LNCaP clone FGC (cell line): Measurements from ENCODE around the gene RAMP3.

Source experiments
- DNase-seq: peaks from one replicate; pipeline ENCODE4 v3.0.0-alpha.2; 2011; ENCODE audit warnings: low read depth
- H3K4me3 ChIP-seq: 2 replicates; pipeline ENCODE4 v1.5.1; 2011; ENCODE audit warnings: mild to moderate bottlenecking, low read depth, low read length, control low read depth
- TF ChIP-seq, protein P1 (sequence below): IDR thresholded peaks from 2 replicates; pipeline ENCODE4 v1.5.1; 2012; ENCODE audit warnings: mild to moderate bottlenecking; ENCODE audit not compliant: control insufficient read depth, insufficient read depth; ENCODE audit errors: extremely low read depth

RAMP3 gene

DNA sequence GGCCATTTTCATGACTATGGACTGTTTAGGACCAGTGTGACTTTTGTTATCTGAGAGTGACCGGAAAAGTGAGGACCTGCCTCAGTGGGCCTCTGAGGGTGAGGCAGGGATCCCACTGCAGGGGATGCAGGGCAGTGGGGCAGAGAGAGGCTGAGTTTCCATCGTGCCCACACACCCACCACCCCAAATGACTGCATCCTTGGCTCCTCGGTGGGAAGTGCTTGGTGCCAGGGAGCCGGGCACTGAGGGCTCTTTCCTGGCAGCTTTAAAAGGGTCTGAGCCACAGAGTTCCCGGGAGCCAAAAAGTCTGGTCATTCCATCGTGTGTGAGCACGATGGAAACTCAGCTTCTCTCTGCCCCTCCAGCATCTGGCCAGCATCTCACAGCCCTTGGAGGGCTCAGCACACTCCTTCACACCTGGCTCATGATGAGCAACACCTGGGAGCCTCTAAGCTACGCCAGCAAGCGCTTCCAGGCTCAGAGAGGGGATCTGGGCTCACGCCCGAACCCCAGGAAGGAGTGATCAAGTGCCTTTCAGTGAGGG lies 59.1 kb downstream of the RAMP3 start:
- TF ChIP-seq, protein P1, sequence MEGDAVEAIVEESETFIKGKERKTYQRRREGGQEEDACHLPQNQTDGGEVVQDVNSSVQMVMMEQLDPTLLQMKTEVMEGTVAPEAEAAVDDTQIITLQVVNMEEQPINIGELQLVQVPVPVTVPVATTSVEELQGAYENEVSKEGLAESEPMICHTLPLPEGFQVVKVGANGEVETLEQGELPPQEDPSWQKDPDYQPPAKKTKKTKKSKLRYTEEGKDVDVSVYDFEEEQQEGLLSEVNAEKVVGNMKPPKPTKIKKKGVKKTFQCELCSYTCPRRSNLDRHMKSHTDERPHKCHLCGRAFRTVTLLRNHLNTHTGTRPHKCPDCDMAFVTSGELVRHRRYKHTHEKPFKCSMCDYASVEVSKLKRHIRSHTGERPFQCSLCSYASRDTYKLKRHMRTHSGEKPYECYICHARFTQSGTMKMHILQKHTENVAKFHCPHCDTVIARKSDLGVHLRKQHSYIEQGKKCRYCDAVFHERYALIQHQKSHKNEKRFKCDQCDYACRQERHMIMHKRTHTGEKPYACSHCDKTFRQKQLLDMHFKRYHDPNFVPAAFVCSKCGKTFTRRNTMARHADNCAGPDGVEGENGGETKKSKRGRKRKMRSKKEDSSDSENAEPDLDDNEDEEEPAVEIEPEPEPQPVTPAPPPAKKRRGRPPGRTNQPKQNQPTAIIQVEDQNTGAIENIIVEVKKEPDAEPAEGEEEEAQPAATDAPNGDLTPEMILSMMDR: no peak
- no peak for DNase-seq
- no peak overlapping the region for H3K4me3 ChIP-seq

- no peak for DNase-seq
- TF ChIP-seq, protein P1: no peak
- no peak overlapping the region for H3K4me3 ChIP-seq
These were observed 59.8 kb downstream of the RAMP3 start for GRCh38 chr7:45217358-45217757.

- DNase-seq: no peak
- no peak overlapping the region for H3K4me3 ChIP-seq
- TF ChIP-seq, protein P1: no peak
These were observed 61.5 kb downstream of the RAMP3 start for GRCh38 chr7:45219130-45219529.

DNA sequence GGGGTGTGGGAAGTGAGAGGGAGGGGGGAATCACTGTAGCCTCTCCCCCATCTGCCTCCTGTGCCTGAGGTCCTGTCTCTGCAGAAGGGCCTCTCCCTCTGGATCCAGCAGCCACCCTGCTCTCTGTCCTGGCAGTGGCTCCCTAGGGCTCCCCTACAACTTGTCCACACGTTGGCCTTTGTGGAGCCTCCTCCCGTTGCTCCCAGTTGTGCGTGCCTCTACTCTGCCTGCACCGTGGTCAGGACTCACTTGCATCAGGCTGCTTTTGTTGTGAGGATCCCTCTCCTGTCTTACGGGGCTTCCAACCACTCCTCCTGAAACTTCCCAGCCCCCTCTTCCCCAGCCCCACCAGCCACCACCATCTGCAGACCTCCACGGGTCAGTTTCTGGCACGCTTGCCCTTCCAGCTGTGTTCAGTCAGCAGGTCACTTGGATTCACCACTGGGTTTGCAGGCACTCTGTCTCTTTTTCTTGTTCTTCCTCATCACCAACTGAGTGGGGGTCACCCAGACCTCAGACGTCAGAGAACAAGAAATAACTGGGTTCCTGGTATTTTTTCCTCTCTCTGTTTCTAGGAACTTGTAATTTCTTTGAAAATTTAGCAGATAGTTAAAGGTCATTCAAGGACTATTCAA lies 62.3 kb downstream of the RAMP3 start:
- TF ChIP-seq, protein P1: no peak
- H3K4me3 ChIP-seq: no peak overlapping the region
- no peak for DNase-seq

DNA sequence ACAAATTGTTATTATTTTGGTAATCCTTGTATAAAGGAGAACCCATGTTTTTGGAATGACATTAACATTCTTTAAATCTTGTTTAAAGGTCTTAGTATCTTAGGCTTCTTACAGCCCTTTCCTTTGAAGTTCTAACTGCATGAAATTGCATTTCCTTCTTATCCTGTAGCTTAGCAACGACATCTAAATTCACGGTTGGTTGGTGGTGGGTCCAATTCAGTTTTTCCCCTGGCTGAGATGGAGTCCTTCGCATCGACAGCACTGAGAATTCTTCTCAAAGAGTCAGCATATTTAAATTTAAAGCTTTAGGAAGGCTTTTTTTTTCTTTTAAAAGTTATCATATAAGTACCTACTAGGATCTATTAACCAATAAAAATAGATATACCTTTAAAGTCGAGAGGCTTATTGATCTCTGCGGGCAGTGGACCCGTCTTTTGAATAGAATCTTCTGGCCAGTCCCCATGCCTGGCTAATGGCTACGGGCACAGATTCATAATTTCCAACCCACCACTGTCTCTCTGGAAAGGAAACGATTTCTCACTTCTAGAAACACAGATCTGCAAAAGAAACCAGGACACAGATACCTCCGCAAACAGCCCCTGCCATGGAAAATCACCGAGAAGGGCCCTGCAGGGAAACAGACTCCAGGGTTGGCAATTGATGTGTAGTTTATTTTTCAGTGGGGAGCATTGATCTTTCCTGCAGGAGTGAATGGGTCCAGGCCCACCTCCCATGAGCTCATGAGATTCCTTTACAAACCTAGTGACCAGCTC lies 63.4 kb downstream of the RAMP3 start:
- no peak overlapping the region for H3K4me3 ChIP-seq
- DNase-seq: no peak
- TF ChIP-seq, protein P1: no peak

GRCh38 chr7:45221896-45222604 lies 64.5 kb downstream of the RAMP3 start:
- H3K4me3 ChIP-seq: no peak overlapping the region
- DNase-seq: no peak
- TF ChIP-seq, protein P1: no peak
